Esophagus squamous epithelium (tissue), 5 donors: ENCODE measurements around the gene CACNB4. TPM values are rescaled to one million over a fixed set of nuclear protein-coding genes. Genes with fewer than 3 reads are reported as not detected.

Source experiments
- DNase-seq: peaks from one replicate; lab custom pipeline; 2025; lab: John Stamatoyannopoulos, UW
- H3K27ac ChIP-seq, 4 donors: fragments of 200-600 bp; sonication (generic); one replicate each; pipeline ENCODE4 v1.5.1; 2016 to 2019; ENCODE audit warnings: mild to moderate bottlenecking in 1 of 4
- H3K27me3 ChIP-seq, 4 donors: fragments of 200-600 bp; sonication (generic); 1 replicate in 3 of 4; 2 replicates in 1 of 4; pipeline versions ENCODE4 v1.5.1 to v1.6.0; 2017 to 2021; ENCODE audit warnings: antibody characterized with exemption in 1 of 4
- H3K36me3 ChIP-seq, 3 donors: fragments of 200-600 bp; sonication (generic); one replicate each; pipeline ENCODE4 v1.5.1; 2016 to 2019
- H3K4me1 ChIP-seq, 3 donors: fragments of 200-600 bp; sonication (generic); one replicate each; pipeline ENCODE4 v1.5.1; 2017 to 2019
- H3K4me3 ChIP-seq, 4 donors: fragments of 200-600 bp; sonication (generic); 1 replicate in 3 of 4; 2 replicates in 1 of 4; pipeline ENCODE4 v1.5.1; 2016 to 2019; ENCODE audit warnings: mild to moderate bottlenecking in 2 of 4, moderate library complexity in 1 of 4
- H3K9me3 ChIP-seq, 3 donors: fragments of 200-600 bp; sonication (generic); one replicate each; pipeline ENCODE4 v1.5.1; 2016 to 2019
- CTCF ChIP-seq, 6 experiments: fragments of 450-650 bp in 4 of 6; fragments of 200-600 bp in 2 of 6; sonication (generic) in 2 of 6; IDR thresholded peaks; one replicate each; pipeline ENCODE4 v1.5.1; 2016 to 2019; ENCODE audit warnings: antibody characterized with exemption in 6 of 6, mild to moderate bottlenecking in 4 of 6, moderate library complexity in 4 of 6
- POLR2A ChIP-seq, 4 donors: fragments of 450-650 bp; IDR thresholded peaks; one replicate each; pipeline ENCODE4 v1.6.1; 2017; ENCODE audit warnings: antibody characterized with exemption in 4 of 4, mild to moderate bottlenecking in 4 of 4, moderate library complexity in 3 of 4
- WGBS, 2 donors: methylation state at CpG; one replicate each; pipeline ENCODE4 v1.1.5; 2018; 5-methylcytosine and 5-hydroxymethylcytosine counted together
- intact Hi-C: fragments of 100-400 bp; cut with DNase I; formaldehyde crosslinking; loops from one replicate; pipeline ENCODE4 v1.15.0; 2022
- total RNA-seq, 4 donors: library from RNA; depleted of rRNA; stranded (reverse); fragments of >200 nt; gene quantifications; one replicate each; pipeline ENCODE4 v1.1.0, GENCODE V29; 2016
- donor health status: DM: yes; HTN: yes; CAD: no.

The CACNB4 gene
- total RNA-seq, 4 donors from 2014 or later, result 6.1 to 11.1 (median 7.2) TPM

GRCh38 chr2:152106464-152106863 lies 7.6 kb upstream of the CACNB4 start:
- Histone ChIP-seq H3K27ac (no peak overlapping the region), H3K4me3 (no peak overlapping the region), H3K27me3 (peaks cover 0 to 4% (median 0%) of the 10 kb centered on the region in 4 donors), H3K4me1 (no peaks in the 10 kb centered on the region), H3K9me3 (no peaks in the 10 kb centered on the region), H3K36me3 (no peaks in the 10 kb centered on the region)
- TF ChIP-seq CTCF (IDR thresholded peaks at IDR 0.05), result no peak
- TF ChIP-seq POLR2A (IDR thresholded peaks at IDR 0.05), result no peak
- no peak for DNase-seq
- WGBS, 2 donors, result 53 to 66% methylated on average over 4 of the region's 4 CpGs
- intact Hi-C loops, result no loop called here

GRCh38 chr2:152103271-152103670 lies 4.4 kb upstream of the CACNB4 start:
- DNase-seq, result no peak

GRCh38 chr2:152100961-152101360 lies 2.1 kb upstream of the CACNB4 start:
- Histone ChIP-seq H3K27me3 (peaks cover 0 to 43% (median 0%) of the 10 kb centered on the region in 4 donors), H3K36me3 (no peaks in the 10 kb centered on the region), H3K4me3 (no peak overlapping the region), H3K4me1 (peaks cover 0 to 38% (median 10%) of the 10 kb centered on the region in 3 donors), H3K27ac (no peak overlapping the region), H3K9me3 (no peaks in the 10 kb centered on the region)
- intact Hi-C loops, result no loop called here
- DNase-seq, result no peak
- TF ChIP-seq CTCF (IDR thresholded peaks at IDR 0.05) (no peak), POLR2A (IDR thresholded peaks at IDR 0.05) (no peak)
- WGBS, 2 donors, result 93 to 100% methylated on average over 2 of the region's 2 CpGs

More at GRCh38 chr2:152103271-152103670, 4.4 kb upstream of the CACNB4 start:
- intact Hi-C loops, result no loop called here
- Histone ChIP-seq H3K27me3 (peaks cover 0 to 36% (median 0%) of the 10 kb centered on the region in 4 donors), H3K4me1 (peaks cover 0 to 18% (median 7%) of the 10 kb centered on the region in 3 donors), H3K27ac (no peak overlapping the region), H3K9me3 (no peaks in the 10 kb centered on the region), H3K36me3 (no peaks in the 10 kb centered on the region), H3K4me3 (no peak overlapping the region)
- WGBS, 2 donors, result 94 to 100% methylated on average over 3 of the region's 3 CpGs
- no peak for TF ChIP-seq POLR2A (IDR thresholded peaks at IDR 0.05)
- no peak for TF ChIP-seq CTCF (IDR thresholded peaks at IDR 0.05)

- no peak for DNase-seq
- H3K27me3 ChIP-seq, result peaks cover 0 to 43% (median 0%) of the 10 kb centered on the region in 4 donors
- H3K4me1 ChIP-seq, result peaks cover 0 to 42% (median 10%) of the 10 kb centered on the region in 3 donors
- 11 to 14% methylated on average over 19 of the region's 19 CpGs for WGBS, 2 donors
- peak overlapping the region; percentile 63 to 77 (median 68) for H3K4me3 ChIP-seq
- H3K9me3 ChIP-seq, result no peaks in the 10 kb centered on the region
- peak overlapping the region in 3 of 4 donors; percentile 69 to 79 (median 69) for H3K27ac ChIP-seq
- TF ChIP-seq CTCF (IDR thresholded peaks at IDR 0.05), result no peak
- TF ChIP-seq POLR2A (IDR thresholded peaks at IDR 0.05), result no peak
- no peaks in the 10 kb centered on the region for H3K36me3 ChIP-seq
- intact Hi-C loops, result no loop called here
Observed at GRCh38 chr2:152099367-152100050, 665 bp upstream of the CACNB4 start.

GRCh38 chr2:152097801-152098495 lies 896 bp downstream of the CACNB4 start:
- no peaks in the 10 kb centered on the region for H3K36me3 ChIP-seq
- no peak for TF ChIP-seq CTCF (IDR thresholded peaks at IDR 0.05)
- TF ChIP-seq POLR2A (IDR thresholded peaks at IDR 0.05), result no peak
- no peak for DNase-seq
- H3K9me3 ChIP-seq, result no peaks in the 10 kb centered on the region
- intact Hi-C loops, result no loop called here
- peak overlapping the region; percentile 69 to 81 (median 74) for H3K27ac ChIP-seq
- peak overlapping the region; percentile 63 to 77 (median 68) for H3K4me3 ChIP-seq
- WGBS, 2 donors, result 0 to 1% methylated on average over 36 to 37 of the region's 52 CpGs
- peaks cover 0 to 43% (median 0%) of the 10 kb centered on the region in 4 donors for H3K27me3 ChIP-seq
- H3K4me1 ChIP-seq, result peaks cover 0 to 49% (median 10%) of the 10 kb centered on the region in 3 donors
